Parathyroid adenoma (tissue), 2 donors: ENCODE results near the gene STK24.

ENCODE experiments used
- H2AFZ ChIP-seq: fragments of 300-600 bp; sonication (generic); one replicate; pipeline ENCODE4 v1.7.0; 2017; ENCODE audit warnings: antibody characterized with exemption, mild to moderate bottlenecking
- H3K27ac ChIP-seq: fragments of 300-600 bp; sonication (generic); one replicate; pipeline ENCODE4 v1.7.0; 2017
- H3K27me3 ChIP-seq: fragments of 300-600 bp; sonication (generic); one replicate; pipeline ENCODE4 v1.7.0; 2017; ENCODE audit warnings: low read length; ENCODE audit not compliant: control insufficient read depth, insufficient read depth
- H3K36me3 ChIP-seq: fragments of 300-600 bp; sonication (generic); one replicate; pipeline ENCODE4 v1.7.0; 2017; ENCODE audit warnings: low read length; ENCODE audit not compliant: control insufficient read depth, insufficient read depth
- H3K4me1 ChIP-seq: fragments of 300-600 bp; sonication (generic); one replicate; pipeline ENCODE4 v1.7.0; 2017; ENCODE audit warnings: control low read depth
- H3K4me2 ChIP-seq: fragments of 300-600 bp; sonication (generic); one replicate; pipeline ENCODE4 v1.7.0; 2017; ENCODE audit warnings: low read length
- H3K4me3 ChIP-seq: fragments of 300-600 bp; sonication (generic); one replicate; pipeline ENCODE4 v1.7.0; 2017; ENCODE audit warnings: low read depth, low read length
- H3K79me2 ChIP-seq: fragments of 300-600 bp; sonication (generic); one replicate; pipeline ENCODE4 v1.7.0; 2017; ENCODE audit warnings: control low read depth
- H3K9ac ChIP-seq: fragments of 300-600 bp; sonication (generic); one replicate; pipeline ENCODE4 v1.7.0; 2017; ENCODE audit warnings: mild to moderate bottlenecking
- H3K9me3 ChIP-seq: fragments of 300-600 bp; sonication (generic); one replicate; pipeline ENCODE4 v1.7.0; 2017; ENCODE audit warnings: low read length; ENCODE audit not compliant: control insufficient read depth
- CTCF ChIP-seq: fragments of 300-600 bp; sonication (generic); IDR thresholded peaks from one replicate; pipeline ENCODE4 v1.7.0; 2017; ENCODE audit warnings: antibody characterized with exemption, mild to moderate bottlenecking
- donor health status: primary hyperparathyroidism.

The STK24 gene

GRCh38 chr13:98476106-98476505 is 100.8 kb downstream of the STK24 start:
- Histone ChIP-seq H3K9ac (no peak overlapping the region), H3K4me1 (peaks cover 4% of the 10 kb centered on the region), H3K27me3 (no peaks in the 10 kb centered on the region), H2AFZ (no peak overlapping the region), H3K4me3 (no peak overlapping the region), H3K36me3 (no peaks in the 10 kb centered on the region), H3K27ac (no peak overlapping the region), H3K4me2 (no peak overlapping the region), H3K9me3 (no peaks in the 10 kb centered on the region), H3K79me2 (peaks cover 12% of the 10 kb centered on the region)
- TF ChIP-seq CTCF = no peak

GRCh38 chr13:98475522-98475921 is 101.4 kb downstream of the STK24 start:
- no peak overlapping the region for H3K4me3 ChIP-seq
- no peak overlapping the region for H2AFZ ChIP-seq
- TF ChIP-seq CTCF = no peak
- H3K79me2 ChIP-seq = peaks cover 12% of the 10 kb centered on the region
- no peak overlapping the region for H3K4me2 ChIP-seq
- no peaks in the 10 kb centered on the region for H3K9me3 ChIP-seq
- H3K27me3 ChIP-seq = no peaks in the 10 kb centered on the region
- no peaks in the 10 kb centered on the region for H3K4me1 ChIP-seq
- H3K27ac ChIP-seq = no peak overlapping the region
- no peak overlapping the region for H3K9ac ChIP-seq
- no peaks in the 10 kb centered on the region for H3K36me3 ChIP-seq

GRCh38 chr13:98474761-98475160 is 102.1 kb downstream of the STK24 start:
- no peaks in the 10 kb centered on the region for H3K36me3 ChIP-seq
- no peaks in the 10 kb centered on the region for H3K9me3 ChIP-seq
- H3K27ac ChIP-seq = no peak overlapping the region
- no peak overlapping the region for H3K4me2 ChIP-seq
- no peaks in the 10 kb centered on the region for H3K4me1 ChIP-seq
- H3K4me3 ChIP-seq = no peak overlapping the region
- H3K79me2 ChIP-seq = peaks cover 12% of the 10 kb centered on the region
- no peak overlapping the region for H3K9ac ChIP-seq
- no peak for TF ChIP-seq CTCF
- H3K27me3 ChIP-seq = no peaks in the 10 kb centered on the region
- H2AFZ ChIP-seq = no peak overlapping the region

- peaks cover 12% of the 10 kb centered on the region for H3K79me2 ChIP-seq
- H3K4me1 ChIP-seq = no peaks in the 10 kb centered on the region
- no peak overlapping the region for H2AFZ ChIP-seq
- H3K9me3 ChIP-seq = no peaks in the 10 kb centered on the region
- H3K9ac ChIP-seq = no peak overlapping the region
- H3K4me2 ChIP-seq = no peak overlapping the region
- no peaks in the 10 kb centered on the region for H3K27me3 ChIP-seq
- H3K27ac ChIP-seq = no peak overlapping the region
- no peaks in the 10 kb centered on the region for H3K36me3 ChIP-seq
- H3K4me3 ChIP-seq = no peak overlapping the region
- no peak for TF ChIP-seq CTCF
These were observed 102.6 kb downstream of the STK24 start for GRCh38 chr13:98474292-98474691.

GRCh38 chr13:98473788-98474144 is 103.1 kb downstream of the STK24 start:
- Histone ChIP-seq H3K27ac (no peak overlapping the region), H3K4me1 (no peaks in the 10 kb centered on the region), H3K79me2 (peaks cover 12% of the 10 kb centered on the region), H3K9me3 (no peaks in the 10 kb centered on the region), H3K36me3 (no peaks in the 10 kb centered on the region), H3K4me2 (no peak overlapping the region), H3K4me3 (no peak overlapping the region), H3K9ac (no peak overlapping the region), H3K27me3 (no peaks in the 10 kb centered on the region), H2AFZ (no peak overlapping the region)
- no peak for TF ChIP-seq CTCF
